Endothelial cell of umbilical vein (primary cell): ENCODE measurements around the gene TRPV6. TPM values are rescaled to one million over a fixed set of nuclear protein-coding genes. Genes with fewer than 3 reads are reported as not detected.

Source experiments
- BruUV-seq: library from RNA; stranded (reverse); fragments of 400-500 nt; replicated peaks from 2 replicates; lab custom pipeline; 2021; lab: Mats Ljungman, UMichigan
- CTCF ChIA-PET: fragments of 300-600, 350-600 bp; sonication (Branson Sonifier 250); formaldehyde crosslinking; loops from one replicate; lab custom pipeline; 2021; ENCODE audit warnings: antibody characterized with exemption, inconsistent platforms; lab: Charles Lee
- POLR2A ChIA-PET: fragments of 300-600, 350-600 bp; sonication (Branson Sonifier 250); formaldehyde crosslinking; loops from one replicate; lab custom pipeline; 2021; ENCODE audit warnings: antibody characterized with exemption, inconsistent platforms; lab: Charles Lee
- DNase-seq: peaks from one replicate; pipeline ENCODE4 v3.0.0-alpha.2; 2011; ENCODE audit warnings: low read depth, low spot score
- FAIRE-seq: peaks from 2 replicates; lab custom pipeline; 2011; peaks lifted over from hg19 to GRCh38; lab: Jason Lieb, UNC
- H2AFZ ChIP-seq: 2 replicates; pipeline ENCODE4 v1.6.0; 2012; ENCODE audit warnings: low read depth, low read length, control low read depth, inconsistent platforms
- H3K27ac ChIP-seq: 2 replicates; pipeline ENCODE4 v1.5.1; 2011; ENCODE audit warnings: low read depth, mild to moderate bottlenecking, control low read depth, low read length, moderate library complexity; ENCODE audit not compliant: insufficient read depth
- H3K27me3 ChIP-seq, 2 experiments: 2 replicates each; pipeline versions ENCODE4 v1.6.0 to v1.6.1; 2011; ENCODE audit warnings: low read length in 2 of 2, mixed read lengths in 1 of 2; ENCODE audit not compliant: control insufficient read depth in 2 of 2, insufficient read depth in 2 of 2
- H3K36me3 ChIP-seq, 2 experiments: 2 replicates in 1 of 2; 3 replicates in 1 of 2; pipeline ENCODE4 v1.5.1; 2011; ENCODE audit warnings: low read length in 2 of 2, mild to moderate bottlenecking in 1 of 2, moderate library complexity in 1 of 2; ENCODE audit not compliant: control insufficient read depth in 2 of 2, insufficient read depth in 2 of 2; ENCODE audit errors: extremely low read depth in 1 of 2
- H3K4me1 ChIP-seq: 3 replicates; pipeline ENCODE4 v1.5.1; 2011; ENCODE audit warnings: mild to moderate bottlenecking, low read length; ENCODE audit not compliant: control insufficient read depth, insufficient read depth; ENCODE audit errors: extremely low read depth
- H3K4me2 ChIP-seq: 2 replicates; pipeline ENCODE4 v1.6.1; 2011; ENCODE audit warnings: low read length, control low read depth, mixed read lengths; ENCODE audit not compliant: insufficient read depth
- H3K4me3 ChIP-seq, 3 experiments: fragments of 200-600 bp in 1 of 3; sonication (generic), shearing (Covaris generic) in 1 of 3; replicated peaks in 1 of 3; 2 replicates each; pipeline ENCODE4 v1.5.1; 2011 to 2016; ENCODE audit warnings: control low read depth in 3 of 3, low read length in 3 of 3, mild to moderate bottlenecking in 2 of 3, inconsistent platforms in 1 of 3, low read depth in 1 of 3, moderate library complexity in 1 of 3; ENCODE audit not compliant: insufficient read depth in 1 of 3
- H3K79me2 ChIP-seq: 2 replicates; pipeline ENCODE4 v1.6.0; 2012; ENCODE audit warnings: low read length, inconsistent platforms; ENCODE audit not compliant: control insufficient read depth, insufficient read depth
- H3K9ac ChIP-seq: replicated peaks from 2 replicates; pipeline ENCODE3; 2011; ENCODE audit warnings: low read length, control low read depth; ENCODE audit not compliant: insufficient read depth; ENCODE audit errors: extremely low read depth
- H3K9me1 ChIP-seq: replicated peaks from 3 replicates; pipeline ENCODE4 v1.6.0; 2011; ENCODE audit warnings: mild to moderate bottlenecking, low read length; ENCODE audit not compliant: control insufficient read depth, insufficient read depth; ENCODE audit errors: extremely low read depth
- H3K9me3 ChIP-seq: replicated peaks from 2 replicates; pipeline ENCODE4 v1.5.1; 2012; ENCODE audit warnings: low read length, inconsistent platforms; ENCODE audit not compliant: control insufficient read depth, insufficient read depth
- H4K20me1 ChIP-seq: replicated peaks from 2 replicates; pipeline ENCODE3; 2011; ENCODE audit warnings: mild to moderate bottlenecking, low read length; ENCODE audit not compliant: control insufficient read depth, insufficient read depth; ENCODE audit errors: extremely low read depth
- CTCF ChIP-seq, 2 donors: IDR thresholded peaks; 1 replicate in 1 of 2; 2 replicates in 1 of 2; pipeline ENCODE4 v1.5.1; 2011; ENCODE audit warnings: low read length in 2 of 2, mild to moderate bottlenecking in 2 of 2, moderate library complexity in 2 of 2, control low read depth in 1 of 2, inconsistent platforms in 1 of 2, low read depth in 1 of 2; ENCODE audit not compliant: insufficient read depth in 1 of 2; ENCODE audit errors: extremely low read depth in 1 of 2
- FOS ChIP-seq: IDR thresholded peaks from 2 replicates; pipeline ENCODE4 v1.6.1; 2011; ENCODE audit warnings: mild to moderate bottlenecking, low read length, moderate library complexity, borderline replicate concordance; ENCODE audit not compliant: insufficient read depth
- GATA2 ChIP-seq: IDR thresholded peaks from 2 replicates; pipeline ENCODE4 v1.7.0; 2011; ENCODE audit warnings: low read depth, mild to moderate bottlenecking, moderate library complexity, mixed read lengths, low read length; ENCODE audit not compliant: insufficient read length, insufficient read depth
- JUN ChIP-seq: IDR thresholded peaks from 2 replicates; pipeline ENCODE4 v1.6.1; 2011; ENCODE audit warnings: borderline replicate concordance, low read depth; ENCODE audit not compliant: insufficient read length, insufficient read depth
- MAX ChIP-seq: IDR thresholded peaks from 2 replicates; pipeline ENCODE4 v1.6.1; 2011; ENCODE audit not compliant: insufficient read depth, insufficient read length
- MYC ChIP-seq: IDR thresholded peaks from one replicate; pipeline ENCODE4 v1.6.1; 2011; ENCODE audit warnings: mild to moderate bottlenecking, low read depth, low read length
- POLR2A ChIP-seq: IDR thresholded peaks from 2 replicates; pipeline ENCODE4 v1.6.1; 2012; ENCODE audit warnings: low read depth, mild to moderate bottlenecking, control low read depth, low read length
- POLR2AphosphoS5 ChIP-seq: IDR thresholded peaks from 2 replicates; pipeline ENCODE4 v1.6.1; 2012; ENCODE audit warnings: low read depth, mild to moderate bottlenecking, control low read depth, low read length, moderate library complexity; ENCODE audit not compliant: insufficient read depth
- dilution Hi-C: fragments of 300-500 bp; cut with MboI; formaldehyde crosslinking; loops from one replicate; pipeline ENCODE4 v1.15.0; 2019; ENCODE audit warnings: low sequenced_read_pairs; ENCODE audit not compliant: extremely low pct_ligation_motif_present
- intact Hi-C: fragments of 100-400 bp; cut with micrococcal nuclease; formaldehyde crosslinking; loops from one replicate; pipeline ENCODE4 v1.10.0; 2022
- polyA plus RNA-seq, 4 experiments: library from polyadenylated mRNA; depleted of rRNA in 3 of 4; stranded (reverse) in 3 of 4; unstranded in 1 of 4; fragments of >200 nt; gene quantifications; 2 replicates each; pipeline versions ENCODE4 v1.2.1 to v1.2.3, GENCODE V29; 2011 to 2012; ENCODE audit warnings: missing spikeins in 1 of 4
- total RNA-seq: library from RNA; stranded (reverse); gene quantifications from 2 replicates; pipeline ENCODE4 v1.2.3, GENCODE V29; 2021

TRPV6 gene
- total and polyA plus RNA-seq, 2 donors (not counting 3 experiments of a cell fraction or from before 2014, with no cell fraction given), result not detected

- Histone ChIP-seq H4K20me1 (no peaks in the 10 kb centered on the region), H3K4me2 (no peak overlapping the region), H3K9me3 (no peaks in the 10 kb centered on the region), H3K36me3 (no peaks in the 10 kb centered on the region), H3K9ac (no peak overlapping the region), H3K4me3 (no peak overlapping the region), H3K27ac (no peak overlapping the region), H2AFZ (no peak overlapping the region), H3K27me3 (no peaks in the 10 kb centered on the region), H3K9me1 (no peaks in the 10 kb centered on the region), H3K79me2 (no peaks in the 10 kb centered on the region), H3K4me1 (no peaks in the 10 kb centered on the region)
- no peak for TF ChIP-seq JUN
- no peak for TF ChIP-seq MAX
- no peak for TF ChIP-seq CTCF (IDR thresholded peaks at IDR 0.05; ENCODE audit: extremely low read depth in 1 of 2, insufficient read depth in 1 of 2, low read depth in 1 of 2, low read length in 2 of 2)
- no peak for TF ChIP-seq POLR2AphosphoS5
- no peak for TF ChIP-seq MYC
- no peak for TF ChIP-seq FOS
- no peak for TF ChIP-seq GATA2
- TF ChIP-seq POLR2A, result no peak
- POLR2A ChIA-PET, result no interaction called here
- intact Hi-C loops, result no loop called here
- CTCF ChIA-PET, result interaction anchor here (1.7 kb wide), 1 partner anchor 346 kb away, joined by 3 read pairs; no protein-coding TSS in a partner anchor
- no TSS peak for BruUV-seq
- dilution Hi-C loops, result no loop called here
- FAIRE-seq (no peak), DNase-seq (no peak)
These were observed 16.1 kb downstream of the TRPV6 start for GRCh38 chr7:142869434-142869833.
